Activated naive CD4-positive, alpha-beta T cell treated with Interleukin-2 at 50 U/mL for 16 hours (primary cell): ENCODE results near the gene RILPL2.
"Not testable (repeated sequence)": the region's sequence is repeated elsewhere in the genome, so short reads cannot be mapped to it uniquely, and the experiment has no call there.

Source experiments
- DNase-seq: peaks from one replicate; pipeline ENCODE4 v3.0.0-alpha.2; 2020

The RILPL2 gene

GRCh38 chr12:123449249-123449733 lies 12.8 kb upstream of the RILPL2 start:
- DNase-seq: no peak

- DNase-seq: no peak
Measured at GRCh38 chr12:123446333-123446713, 9.8 kb upstream of the RILPL2 start.

GRCh38 chr12:123445388-123446332 lies 9.2 kb upstream of the RILPL2 start:
- no peak for DNase-seq

DNA sequence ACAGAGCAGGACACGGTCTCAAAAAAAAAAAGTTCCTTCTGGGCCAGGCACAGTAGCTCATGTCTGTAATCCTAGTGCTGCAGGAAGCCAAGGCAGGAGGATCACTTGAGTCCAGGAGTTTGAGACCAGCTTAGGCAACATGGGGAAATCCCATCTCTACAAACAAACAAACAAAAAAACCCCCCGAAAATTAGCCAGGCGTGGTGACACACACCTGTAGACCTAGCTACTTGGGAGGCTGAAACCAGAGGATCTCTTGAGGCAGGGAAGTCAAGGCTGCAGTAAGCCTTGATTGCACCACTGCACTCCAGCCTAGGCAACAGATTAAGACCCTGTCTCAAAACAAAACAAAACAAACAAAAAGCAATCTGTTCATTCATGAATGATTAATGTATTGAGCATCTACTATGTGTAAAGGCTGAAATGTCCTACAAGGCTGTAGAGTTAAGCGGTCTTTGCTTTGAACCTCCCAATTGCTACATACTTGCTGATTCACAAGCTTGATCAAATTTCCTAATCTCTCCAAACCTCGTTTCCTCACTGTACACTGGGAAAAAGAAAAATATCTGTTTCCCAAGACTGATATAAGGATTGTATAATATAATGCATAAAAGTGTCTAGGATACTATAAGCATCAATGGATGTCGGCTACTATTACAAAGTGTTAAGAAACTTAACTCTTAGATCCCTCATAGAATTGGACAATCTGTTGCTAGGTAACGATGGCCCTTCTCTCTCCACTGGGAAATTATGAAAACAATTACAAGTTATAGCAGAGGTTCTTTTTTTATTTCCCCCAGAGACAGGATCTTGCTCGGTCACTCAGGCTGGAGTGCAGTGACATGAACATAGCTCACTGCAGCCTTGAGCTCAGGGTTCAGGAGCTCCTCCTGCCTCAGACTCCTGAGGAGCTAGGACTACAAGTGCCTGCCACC lies 7.9 kb upstream of the RILPL2 start:
- DNase-seq: no peak

DNA sequence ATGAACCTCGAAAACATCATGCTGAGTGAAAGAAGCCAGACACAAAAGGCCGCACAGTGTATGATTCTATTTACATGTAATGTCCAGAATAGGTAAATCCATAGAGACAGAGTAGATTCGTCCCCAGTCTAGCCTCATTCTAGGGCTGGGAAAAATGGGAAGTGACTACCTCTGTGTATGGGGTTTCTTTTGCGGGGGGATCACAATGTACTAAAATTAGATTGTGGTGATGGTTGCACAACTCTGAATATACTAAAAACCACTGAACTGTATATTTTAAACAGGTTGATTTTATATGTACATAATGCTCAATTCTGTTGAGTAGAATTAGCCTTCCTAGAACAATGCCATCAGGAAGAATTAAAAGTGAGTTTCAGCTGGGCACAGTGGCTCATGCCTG lies 6.3 kb upstream of the RILPL2 start:
- no peak for DNase-seq

DNA sequence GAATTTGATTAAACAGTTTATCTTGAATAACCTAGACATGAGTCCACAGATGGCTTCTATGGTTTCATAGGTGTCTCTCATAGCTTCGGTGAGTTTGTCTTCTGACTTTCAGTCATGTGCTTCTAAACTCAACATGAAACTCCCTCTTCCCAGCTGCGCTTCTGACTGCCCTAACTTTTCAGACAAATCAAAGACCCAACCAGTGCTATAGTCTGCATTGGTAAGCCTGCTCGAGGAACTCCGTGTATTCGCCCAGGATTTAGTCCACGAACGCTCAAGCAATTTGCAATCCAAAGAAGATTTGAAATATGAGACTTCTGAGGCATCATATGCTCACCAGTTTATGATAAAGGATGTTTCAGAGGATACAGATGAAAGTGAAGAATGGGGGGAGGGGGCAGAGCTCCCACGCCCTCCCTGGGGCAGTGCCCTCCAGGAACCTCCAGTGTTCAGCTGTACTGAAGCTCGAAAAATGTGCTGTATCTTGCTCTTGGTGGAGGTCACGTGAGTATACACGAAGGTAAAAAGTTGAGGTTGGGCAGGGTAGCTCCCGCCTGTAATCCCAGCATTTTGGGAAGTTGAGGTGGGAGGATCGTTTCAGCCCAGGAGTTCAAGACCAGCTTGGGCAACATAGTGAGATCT lies 5.2 kb upstream of the RILPL2 start:
- no peak for DNase-seq

GRCh38 chr12:123435636-123436016 lies 858 bp downstream of the RILPL2 start:
- DNase-seq: no peak

GRCh38 chr12:123433615-123434014 lies 2.9 kb downstream of the RILPL2 start:
- DNase-seq: no peak

- peak; percentile 62 for DNase-seq
Measured at GRCh38 chr12:123431951-123432817, 4.3 kb downstream of the RILPL2 start.

DNA sequence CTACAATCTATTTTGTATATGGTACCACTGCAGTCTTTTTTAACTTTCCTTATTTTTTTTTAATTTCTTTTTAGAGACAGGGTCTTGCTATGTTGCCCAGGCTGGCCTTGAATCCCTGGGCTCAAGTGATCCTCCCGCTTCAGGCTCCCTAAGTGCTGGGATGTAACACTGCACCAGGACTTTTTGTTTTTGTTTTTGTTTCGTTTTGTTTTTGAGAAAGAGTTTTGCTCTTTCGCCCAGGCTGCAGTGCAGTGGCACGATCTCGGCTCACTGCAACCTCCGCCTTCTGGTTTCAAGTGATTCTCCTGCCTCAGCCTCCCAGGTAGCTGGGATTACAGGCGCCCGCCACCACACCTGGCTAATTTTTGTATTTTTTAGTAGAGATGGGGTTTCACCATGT lies 7.4 kb downstream of the RILPL2 start:
- DNase-seq: not testable (repeated sequence)

DNA sequence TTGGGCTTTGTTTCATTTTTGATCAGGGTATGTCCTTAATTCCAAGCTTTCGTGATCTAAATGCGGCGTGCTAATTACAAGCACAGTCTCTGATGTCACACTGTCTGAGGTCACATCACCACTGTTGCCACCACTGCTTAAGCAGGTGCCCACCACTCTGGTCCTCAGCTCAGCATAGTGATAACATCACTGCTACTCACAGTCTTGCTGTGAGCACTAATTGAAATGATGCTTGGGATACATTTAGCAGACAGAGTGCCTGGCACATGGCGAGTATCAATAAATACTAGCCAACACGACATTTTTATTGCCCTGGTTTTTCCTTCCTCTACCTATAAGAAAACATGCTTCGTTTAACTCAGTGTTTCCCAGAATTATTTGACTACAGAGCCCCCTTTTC lies 7.9 kb downstream of the RILPL2 start:
- no peak for DNase-seq

DNA sequence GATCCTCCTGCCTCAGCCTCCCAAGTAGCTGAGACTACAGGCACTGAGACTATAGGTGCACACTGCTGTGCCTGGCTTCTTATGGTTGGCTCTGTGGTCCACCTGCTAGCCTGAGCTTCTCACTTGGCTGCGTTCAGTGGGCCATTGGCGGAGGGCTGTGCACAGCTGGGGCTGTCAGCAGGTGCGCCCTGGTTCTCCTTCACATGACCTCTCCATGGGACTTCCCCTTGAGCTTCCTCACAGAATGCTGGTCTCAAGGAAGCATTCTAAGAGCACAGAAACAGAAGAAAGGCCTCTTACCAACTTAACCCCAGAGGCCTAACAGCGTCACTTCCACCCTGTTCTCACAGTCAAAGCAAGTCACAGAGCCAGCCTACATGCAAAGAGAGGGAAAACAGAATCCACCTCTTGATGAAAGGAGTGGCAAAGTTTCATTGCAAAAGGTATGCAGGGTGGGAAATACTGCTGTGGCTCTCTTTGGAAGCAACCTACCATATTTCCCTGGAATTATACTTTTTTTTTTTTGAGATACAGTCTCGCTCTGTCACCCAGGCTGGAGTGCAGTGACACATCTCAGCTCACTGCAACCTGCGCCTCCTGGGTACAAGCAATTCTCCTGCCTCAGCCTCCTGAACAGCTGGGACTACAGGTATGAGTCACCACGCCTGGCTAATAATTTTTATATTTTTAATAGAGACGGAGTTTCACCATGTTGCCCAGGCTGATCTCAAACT lies 9.3 kb downstream of the RILPL2 start:
- DNase-seq: peak; percentile 27

GRCh38 chr12:123421314-123421713 lies 15.2 kb downstream of the RILPL2 start:
- no peak for DNase-seq

DNA sequence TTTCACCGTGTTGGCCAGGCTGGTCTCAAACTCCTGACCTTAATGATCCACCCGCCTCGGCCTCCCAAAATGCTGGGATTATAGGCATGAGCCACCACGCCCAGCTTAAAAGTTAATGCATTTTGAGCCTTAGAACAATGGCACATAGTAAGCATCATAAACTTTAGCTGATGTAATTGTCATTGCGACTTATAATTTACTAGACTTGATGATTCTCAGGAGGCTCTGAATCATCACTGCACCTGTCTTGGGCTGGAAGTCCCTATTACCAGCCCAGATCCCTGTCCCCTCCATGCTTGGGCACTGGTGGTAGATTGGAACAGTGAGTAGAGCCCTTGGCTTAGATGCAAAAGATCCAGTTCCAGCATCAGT lies 26.5 kb downstream of the RILPL2 start:
- DNase-seq: no peak

- DNase-seq: not testable (repeated sequence)
Measured at GRCh38 chr12:123409284-123410040, 27.0 kb downstream of the RILPL2 start.

DNA sequence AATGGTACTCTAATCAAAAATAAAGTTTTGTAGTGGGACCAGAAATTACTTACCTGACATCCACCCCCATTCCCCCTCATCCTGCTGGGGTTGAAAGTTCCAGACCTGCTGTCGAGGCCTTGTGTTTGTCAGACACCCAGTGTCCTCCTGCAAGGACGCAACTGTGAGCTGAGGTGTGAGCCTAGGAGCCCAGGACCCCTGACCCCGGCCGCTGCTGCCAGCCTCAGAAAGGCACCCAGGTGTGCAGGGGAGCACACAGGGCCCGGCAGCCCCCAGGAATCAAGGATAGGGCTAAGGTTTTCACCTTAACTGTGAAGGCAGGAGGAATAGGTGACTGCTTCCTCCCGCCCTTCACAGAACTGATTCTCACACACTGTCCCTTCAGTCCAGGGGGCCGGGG lies 27.9 kb downstream of the RILPL2 start:
- DNase-seq: not testable (repeated sequence)

- not testable (repeated sequence) for DNase-seq
Measured at GRCh38 chr12:123407934-123408333, 28.6 kb downstream of the RILPL2 start.

- DNase-seq: not testable (repeated sequence)
Measured at GRCh38 chr12:123407269-123407668, 29.2 kb downstream of the RILPL2 start.

DNA sequence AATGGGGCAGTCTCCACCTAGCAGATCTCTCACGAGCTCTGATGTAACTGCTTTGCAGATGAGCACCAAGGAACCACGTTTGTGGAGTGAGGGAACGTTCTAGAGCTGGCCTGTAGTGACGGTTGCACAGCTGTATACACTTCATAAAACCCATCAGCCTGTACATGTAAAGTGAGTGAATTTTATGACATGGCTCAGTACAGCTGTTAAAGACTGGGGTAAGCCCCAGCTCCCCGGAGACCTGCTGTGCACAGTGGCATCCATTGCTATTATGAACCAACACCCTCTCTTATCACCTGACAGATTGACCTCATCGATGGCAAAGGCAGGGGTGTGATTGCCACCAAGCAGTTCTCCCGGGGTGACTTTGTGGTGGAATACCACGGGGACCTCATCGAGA lies 31.9 kb downstream of the RILPL2 start:
- no peak for DNase-seq
